GM23338 (cell line): Measurements from ENCODE around the gene DAZAP1. TPM values are rescaled to one million over a fixed set of nuclear protein-coding genes. Genes with fewer than 3 reads are reported as not detected.

ENCODE experiments used
- ATAC-seq: fragments of 200-7000 bp; cut with Tn5 transposase; 3 replicates; pipeline ENCODE4 v1.9.1; 2020
- DNase-seq: peaks from one replicate; pipeline ENCODE4 v3.0.0-alpha.2; 2015; ENCODE audit warnings: low spot score
- H2AFZ ChIP-seq: fragments of 200-600 bp; sonication (generic); 2 replicates; pipeline ENCODE4 v1.8.0; 2016; ENCODE audit warnings: antibody characterized with exemption, mild to moderate bottlenecking, moderate library complexity
- H3F3A ChIP-seq: fragments of 200-600 bp; sonication (generic); replicated peaks from 2 replicates; pipeline ENCODE4 v1.8.0; 2017; ENCODE audit warnings: antibody characterized with exemption, mixed run types, low read depth
- H3K27ac ChIP-seq: fragments of 200-600 bp; sonication (generic); 2 replicates; pipeline ENCODE4 v1.6.1; 2016; ENCODE audit warnings: low read depth
- H3K27me3 ChIP-seq: fragments of 200-600 bp; sonication (generic); 2 replicates; pipeline ENCODE4 v1.8.0; 2016; ENCODE audit warnings: mild to moderate bottlenecking, mixed run types, moderate library complexity; ENCODE audit not compliant: insufficient read depth
- H3K36me3 ChIP-seq: fragments of 200-600 bp; sonication (generic); 2 replicates; pipeline ENCODE4 v1.8.0; 2016; ENCODE audit warnings: mild to moderate bottlenecking; ENCODE audit not compliant: insufficient read depth
- H3K4me1 ChIP-seq: fragments of 200-600 bp; sonication (generic); 2 replicates; pipeline ENCODE4 v1.8.0; 2016; ENCODE audit warnings: mild to moderate bottlenecking, moderate library complexity; ENCODE audit not compliant: insufficient read depth
- H3K4me2 ChIP-seq: fragments of 200-600 bp; sonication (generic); 2 replicates; pipeline ENCODE4 v1.7.1; 2017; ENCODE audit warnings: mixed run types
- H3K4me3 ChIP-seq: fragments of 200-600 bp; sonication (generic); 2 replicates; pipeline ENCODE4 v1.6.1; 2016; ENCODE audit warnings: mixed run types
- H3K79me2 ChIP-seq: fragments of 200-600 bp; sonication (generic); replicated peaks from 2 replicates; pipeline ENCODE4 v1.8.0; 2017; ENCODE audit warnings: mild to moderate bottlenecking; ENCODE audit not compliant: insufficient read depth
- H3K9me2 ChIP-seq: fragments of 200-600 bp; sonication (generic); 2 replicates; pipeline ENCODE4 v1.8.0; 2017; ENCODE audit not compliant: insufficient read depth
- H4K20me1 ChIP-seq: fragments of 200-600 bp; sonication (generic); replicated peaks from 2 replicates; pipeline ENCODE4 v1.8.0; 2017; ENCODE audit warnings: mild to moderate bottlenecking; ENCODE audit not compliant: insufficient read depth
- H3K27ac Mint-ChIP-seq: 2 replicates; pipeline ENCODE4 v1.8.0; 2020; ENCODE audit warnings: inconsistent platforms, mild to moderate bottlenecking, moderate library complexity, mixed read lengths
- H3K27me3 Mint-ChIP-seq: 3 replicates; pipeline ENCODE4 v1.8.0; 2022; ENCODE audit warnings: low read depth, mild to moderate bottlenecking, moderate library complexity, mixed read lengths, inconsistent platforms; ENCODE audit not compliant: insufficient read depth, poor library complexity
- H3K36me3 Mint-ChIP-seq: 3 replicates; pipeline ENCODE4 v1.8.0; 2021; ENCODE audit warnings: low read depth, mild to moderate bottlenecking, inconsistent platforms, moderate library complexity, mixed read lengths
- H3K4me1 Mint-ChIP-seq: 3 replicates; pipeline ENCODE4 v1.8.0; 2020; ENCODE audit warnings: mild to moderate bottlenecking, inconsistent platforms, mixed read lengths
- H3K4me3 Mint-ChIP-seq: 3 replicates; pipeline ENCODE4 v1.8.0; 2021; ENCODE audit warnings: moderate library complexity, mild to moderate bottlenecking, inconsistent platforms, mixed read lengths
- H3K9me3 Mint-ChIP-seq: 3 replicates; pipeline ENCODE4 v1.8.0; 2020; ENCODE audit warnings: moderate library complexity, mild to moderate bottlenecking, inconsistent platforms, mixed read lengths
- CREB1 ChIP-seq: fragments of 250-450 bp; sonication (Bioruptor Pico); IDR thresholded peaks from 2 replicates; pipeline ENCODE4 v1.5.0; 2020; ENCODE audit warnings: low read depth, mild to moderate bottlenecking, moderate library complexity
- EZH2 ChIP-seq: fragments of 200-600 bp; sonication (generic); IDR thresholded peaks from one replicate; pipeline ENCODE4 v1.8.0; 2017; ENCODE audit warnings: antibody characterized with exemption, mild to moderate bottlenecking, low read depth; ENCODE audit not compliant: unreplicated experiment
- EZH2phosphoT487 ChIP-seq: fragments of 200-600 bp; sonication (generic); IDR thresholded peaks from one replicate; pipeline ENCODE4 v1.8.1; 2018; ENCODE audit warnings: antibody characterized with exemption; ENCODE audit not compliant: unreplicated experiment
- JUNB ChIP-seq: IDR thresholded peaks from one replicate; pipeline ENCODE4 v1.6.1; 2016; ENCODE audit warnings: antibody characterized with exemption; ENCODE audit not compliant: unreplicated experiment
- NANOG ChIP-seq: IDR thresholded peaks from 2 replicates; pipeline ENCODE4 v1.6.1; 2016; ENCODE audit warnings: antibody characterized with exemption, borderline replicate concordance
- POLR2AphosphoS5 ChIP-seq: IDR thresholded peaks from 2 replicates; pipeline ENCODE4 v1.6.1; 2016; ENCODE audit warnings: antibody characterized with exemption, low read depth
- STAT1 ChIP-seq: IDR thresholded peaks from one replicate; pipeline ENCODE4 v1.6.1; 2016; ENCODE audit warnings: antibody characterized with exemption; ENCODE audit not compliant: unreplicated experiment
- ZNF114 ChIP-seq: fragments of 250-450 bp; sonication (Bioruptor Pico); IDR thresholded peaks from 2 replicates; pipeline ENCODE4 v1.5.0; 2020; ENCODE audit warnings: mild to moderate bottlenecking, moderate library complexity
- ZNF331 ChIP-seq: fragments of 250-450 bp; sonication (Bioruptor Pico); IDR thresholded peaks from 2 replicates; pipeline ENCODE4 v1.5.0; 2020; ENCODE audit warnings: low read depth, mild to moderate bottlenecking, moderate library complexity
- polyA plus RNA-seq: library from polyadenylated mRNA; unstranded; fragments of >200 nt; fragmentation: Nextera tagmentation; extraction: Ambion mirVana; gene quantifications from 2 replicates; pipeline ENCODE4 v1.2.1, GENCODE V29; 2016
- total RNA-seq: library from RNA; depleted of rRNA; stranded (reverse); fragments of >200 nt; shearing (Covaris generic); gene quantifications from 2 replicates; pipeline ENCODE4 v1.2.3, GENCODE V29; 2014
- TF ChIP-seq, protein P1 (sequence below): IDR thresholded peaks from one replicate; pipeline ENCODE4 v1.6.1; 2018; ENCODE audit warnings: antibody characterized with exemption; ENCODE audit not compliant: unreplicated experiment
- TF ChIP-seq, protein P2 (sequence below), 2 experiments: fragments of 200-600 bp in 1 of 2; sonication (generic) in 1 of 2; conservative IDR thresholded peaks; 2 replicates each; pipeline versions ENCODE4 v1.5.1 to v1.6.1; 2016 to 2017; ENCODE audit warnings: antibody characterized with exemption in 2 of 2, low read depth in 2 of 2, mild to moderate bottlenecking in 2 of 2, moderate library complexity in 1 of 2
- TF ChIP-seq, protein P3 (sequence below): IDR thresholded peaks from 2 replicates; pipeline ENCODE4 v1.6.1; 2016; ENCODE audit warnings: antibody characterized with exemption
- TF ChIP-seq, protein P4 (sequence below): fragments of 250-450 bp; sonication (Bioruptor Pico); IDR thresholded peaks from 2 replicates; pipeline ENCODE4 v1.5.0; 2020; ENCODE audit warnings: mild to moderate bottlenecking, moderate library complexity

DAZAP1 gene
- total and polyA plus RNA-seq, 2 experiments from 2014 or later, result 44.1 to 194 TPM

DNA sequence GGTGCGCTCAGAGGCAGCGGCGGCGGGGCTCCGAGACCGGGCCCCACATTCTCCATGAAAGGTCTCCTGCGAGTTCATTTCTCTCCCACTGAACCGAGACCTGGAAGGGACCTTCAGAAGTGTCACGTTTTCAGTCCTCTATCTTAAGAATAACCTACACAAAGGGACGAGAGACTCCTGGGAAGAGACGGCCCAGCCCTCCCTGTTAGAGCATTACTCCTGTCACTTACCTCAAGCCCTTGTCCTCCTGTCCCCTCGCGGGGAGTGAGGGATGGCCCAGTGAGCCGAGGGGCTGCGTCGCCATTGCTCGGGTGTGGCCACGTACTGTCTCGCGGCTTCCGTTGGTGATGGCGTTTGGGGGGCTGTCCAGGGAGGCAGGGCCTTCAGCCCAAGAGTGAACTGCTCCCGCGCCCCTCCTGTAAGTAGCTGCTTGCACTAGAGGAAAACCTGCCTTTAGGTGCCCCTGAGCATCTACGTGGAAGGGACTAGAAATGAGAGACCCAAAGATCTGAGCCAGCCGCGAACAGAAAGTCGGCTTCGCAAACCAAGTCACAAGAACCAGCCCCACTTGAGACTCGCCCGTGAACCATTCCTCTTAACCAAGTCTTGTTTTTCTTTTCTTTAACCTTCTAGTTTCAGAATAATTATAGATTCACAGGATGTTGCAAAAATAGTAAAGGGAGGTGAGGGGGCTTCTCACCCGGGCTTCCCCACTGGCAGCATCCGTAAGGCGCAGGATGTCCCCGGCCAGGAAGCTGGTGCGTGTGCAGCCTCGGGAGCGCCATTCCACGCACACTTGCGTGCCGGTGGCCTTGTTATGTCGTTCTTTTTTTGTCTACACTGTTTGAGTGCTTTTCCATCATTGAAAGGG, 44.8 kb upstream of the DAZAP1 start:
- Mint-ChIP-seq H3K9me3 (no peaks in the 10 kb centered on the region), H3K4me1 (peaks cover 28% of the 10 kb centered on the region), H3K4me3 (no peak overlapping the region), H3K27me3 (peaks cover 9% of the 10 kb centered on the region), H3K36me3 (peaks cover 86% of the 10 kb centered on the region), H3K27ac (0 out of 2 replicates have a peak overlapping the region, but pooled peaks have one; percentile 5)
- Histone ChIP-seq H3K79me2 (peaks cover 39% of the 10 kb centered on the region), H3K4me1 (peaks cover 16% of the 10 kb centered on the region; the same call in 1 of the 2 replicates), H3K36me3 (peaks cover 36% of the 10 kb centered on the region), H4K20me1 (peaks cover 25% of the 10 kb centered on the region), H3K27me3 (no peaks in the 10 kb centered on the region), H3K4me3 (no peak overlapping the region), H3K9me2 (no peaks in the 10 kb centered on the region), H3F3A (peaks cover 31% of the 10 kb centered on the region), H3K4me2 (no peak overlapping the region), H2AFZ (no peak overlapping the region), H3K27ac (no peak overlapping the region)
- TF ChIP-seq, protein P1, sequence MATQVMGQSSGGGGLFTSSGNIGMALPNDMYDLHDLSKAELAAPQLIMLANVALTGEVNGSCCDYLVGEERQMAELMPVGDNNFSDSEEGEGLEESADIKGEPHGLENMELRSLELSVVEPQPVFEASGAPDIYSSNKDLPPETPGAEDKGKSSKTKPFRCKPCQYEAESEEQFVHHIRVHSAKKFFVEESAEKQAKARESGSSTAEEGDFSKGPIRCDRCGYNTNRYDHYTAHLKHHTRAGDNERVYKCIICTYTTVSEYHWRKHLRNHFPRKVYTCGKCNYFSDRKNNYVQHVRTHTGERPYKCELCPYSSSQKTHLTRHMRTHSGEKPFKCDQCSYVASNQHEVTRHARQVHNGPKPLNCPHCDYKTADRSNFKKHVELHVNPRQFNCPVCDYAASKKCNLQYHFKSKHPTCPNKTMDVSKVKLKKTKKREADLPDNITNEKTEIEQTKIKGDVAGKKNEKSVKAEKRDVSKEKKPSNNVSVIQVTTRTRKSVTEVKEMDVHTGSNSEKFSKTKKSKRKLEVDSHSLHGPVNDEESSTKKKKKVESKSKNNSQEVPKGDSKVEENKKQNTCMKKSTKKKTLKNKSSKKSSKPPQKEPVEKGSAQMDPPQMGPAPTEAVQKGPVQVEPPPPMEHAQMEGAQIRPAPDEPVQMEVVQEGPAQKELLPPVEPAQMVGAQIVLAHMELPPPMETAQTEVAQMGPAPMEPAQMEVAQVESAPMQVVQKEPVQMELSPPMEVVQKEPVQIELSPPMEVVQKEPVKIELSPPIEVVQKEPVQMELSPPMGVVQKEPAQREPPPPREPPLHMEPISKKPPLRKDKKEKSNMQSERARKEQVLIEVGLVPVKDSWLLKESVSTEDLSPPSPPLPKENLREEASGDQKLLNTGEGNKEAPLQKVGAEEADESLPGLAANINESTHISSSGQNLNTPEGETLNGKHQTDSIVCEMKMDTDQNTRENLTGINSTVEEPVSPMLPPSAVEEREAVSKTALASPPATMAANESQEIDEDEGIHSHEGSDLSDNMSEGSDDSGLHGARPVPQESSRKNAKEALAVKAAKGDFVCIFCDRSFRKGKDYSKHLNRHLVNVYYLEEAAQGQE, result no peak
- TF ChIP-seq JUNB (no peak), STAT1 (no peak), ZNF114 (CRISPR knock-in tag) (no peak), EZH2 (no peak), CREB1 (CRISPR knock-in tag) (no peak), NANOG (no peak), EZH2phosphoT487 (no peak), POLR2AphosphoS5 (no peak), ZNF331 (no peak)
- TF ChIP-seq, protein P2, sequence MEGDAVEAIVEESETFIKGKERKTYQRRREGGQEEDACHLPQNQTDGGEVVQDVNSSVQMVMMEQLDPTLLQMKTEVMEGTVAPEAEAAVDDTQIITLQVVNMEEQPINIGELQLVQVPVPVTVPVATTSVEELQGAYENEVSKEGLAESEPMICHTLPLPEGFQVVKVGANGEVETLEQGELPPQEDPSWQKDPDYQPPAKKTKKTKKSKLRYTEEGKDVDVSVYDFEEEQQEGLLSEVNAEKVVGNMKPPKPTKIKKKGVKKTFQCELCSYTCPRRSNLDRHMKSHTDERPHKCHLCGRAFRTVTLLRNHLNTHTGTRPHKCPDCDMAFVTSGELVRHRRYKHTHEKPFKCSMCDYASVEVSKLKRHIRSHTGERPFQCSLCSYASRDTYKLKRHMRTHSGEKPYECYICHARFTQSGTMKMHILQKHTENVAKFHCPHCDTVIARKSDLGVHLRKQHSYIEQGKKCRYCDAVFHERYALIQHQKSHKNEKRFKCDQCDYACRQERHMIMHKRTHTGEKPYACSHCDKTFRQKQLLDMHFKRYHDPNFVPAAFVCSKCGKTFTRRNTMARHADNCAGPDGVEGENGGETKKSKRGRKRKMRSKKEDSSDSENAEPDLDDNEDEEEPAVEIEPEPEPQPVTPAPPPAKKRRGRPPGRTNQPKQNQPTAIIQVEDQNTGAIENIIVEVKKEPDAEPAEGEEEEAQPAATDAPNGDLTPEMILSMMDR (conservative IDR thresholded peaks at IDR 0.05; ENCODE audit: low read depth in 2 of 2), result no peak
- TF ChIP-seq, protein P3, sequence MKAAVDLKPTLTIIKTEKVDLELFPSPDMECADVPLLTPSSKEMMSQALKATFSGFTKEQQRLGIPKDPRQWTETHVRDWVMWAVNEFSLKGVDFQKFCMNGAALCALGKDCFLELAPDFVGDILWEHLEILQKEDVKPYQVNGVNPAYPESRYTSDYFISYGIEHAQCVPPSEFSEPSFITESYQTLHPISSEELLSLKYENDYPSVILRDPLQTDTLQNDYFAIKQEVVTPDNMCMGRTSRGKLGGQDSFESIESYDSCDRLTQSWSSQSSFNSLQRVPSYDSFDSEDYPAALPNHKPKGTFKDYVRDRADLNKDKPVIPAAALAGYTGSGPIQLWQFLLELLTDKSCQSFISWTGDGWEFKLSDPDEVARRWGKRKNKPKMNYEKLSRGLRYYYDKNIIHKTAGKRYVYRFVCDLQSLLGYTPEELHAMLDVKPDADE, result no peak
- TF ChIP-seq, protein P4, sequence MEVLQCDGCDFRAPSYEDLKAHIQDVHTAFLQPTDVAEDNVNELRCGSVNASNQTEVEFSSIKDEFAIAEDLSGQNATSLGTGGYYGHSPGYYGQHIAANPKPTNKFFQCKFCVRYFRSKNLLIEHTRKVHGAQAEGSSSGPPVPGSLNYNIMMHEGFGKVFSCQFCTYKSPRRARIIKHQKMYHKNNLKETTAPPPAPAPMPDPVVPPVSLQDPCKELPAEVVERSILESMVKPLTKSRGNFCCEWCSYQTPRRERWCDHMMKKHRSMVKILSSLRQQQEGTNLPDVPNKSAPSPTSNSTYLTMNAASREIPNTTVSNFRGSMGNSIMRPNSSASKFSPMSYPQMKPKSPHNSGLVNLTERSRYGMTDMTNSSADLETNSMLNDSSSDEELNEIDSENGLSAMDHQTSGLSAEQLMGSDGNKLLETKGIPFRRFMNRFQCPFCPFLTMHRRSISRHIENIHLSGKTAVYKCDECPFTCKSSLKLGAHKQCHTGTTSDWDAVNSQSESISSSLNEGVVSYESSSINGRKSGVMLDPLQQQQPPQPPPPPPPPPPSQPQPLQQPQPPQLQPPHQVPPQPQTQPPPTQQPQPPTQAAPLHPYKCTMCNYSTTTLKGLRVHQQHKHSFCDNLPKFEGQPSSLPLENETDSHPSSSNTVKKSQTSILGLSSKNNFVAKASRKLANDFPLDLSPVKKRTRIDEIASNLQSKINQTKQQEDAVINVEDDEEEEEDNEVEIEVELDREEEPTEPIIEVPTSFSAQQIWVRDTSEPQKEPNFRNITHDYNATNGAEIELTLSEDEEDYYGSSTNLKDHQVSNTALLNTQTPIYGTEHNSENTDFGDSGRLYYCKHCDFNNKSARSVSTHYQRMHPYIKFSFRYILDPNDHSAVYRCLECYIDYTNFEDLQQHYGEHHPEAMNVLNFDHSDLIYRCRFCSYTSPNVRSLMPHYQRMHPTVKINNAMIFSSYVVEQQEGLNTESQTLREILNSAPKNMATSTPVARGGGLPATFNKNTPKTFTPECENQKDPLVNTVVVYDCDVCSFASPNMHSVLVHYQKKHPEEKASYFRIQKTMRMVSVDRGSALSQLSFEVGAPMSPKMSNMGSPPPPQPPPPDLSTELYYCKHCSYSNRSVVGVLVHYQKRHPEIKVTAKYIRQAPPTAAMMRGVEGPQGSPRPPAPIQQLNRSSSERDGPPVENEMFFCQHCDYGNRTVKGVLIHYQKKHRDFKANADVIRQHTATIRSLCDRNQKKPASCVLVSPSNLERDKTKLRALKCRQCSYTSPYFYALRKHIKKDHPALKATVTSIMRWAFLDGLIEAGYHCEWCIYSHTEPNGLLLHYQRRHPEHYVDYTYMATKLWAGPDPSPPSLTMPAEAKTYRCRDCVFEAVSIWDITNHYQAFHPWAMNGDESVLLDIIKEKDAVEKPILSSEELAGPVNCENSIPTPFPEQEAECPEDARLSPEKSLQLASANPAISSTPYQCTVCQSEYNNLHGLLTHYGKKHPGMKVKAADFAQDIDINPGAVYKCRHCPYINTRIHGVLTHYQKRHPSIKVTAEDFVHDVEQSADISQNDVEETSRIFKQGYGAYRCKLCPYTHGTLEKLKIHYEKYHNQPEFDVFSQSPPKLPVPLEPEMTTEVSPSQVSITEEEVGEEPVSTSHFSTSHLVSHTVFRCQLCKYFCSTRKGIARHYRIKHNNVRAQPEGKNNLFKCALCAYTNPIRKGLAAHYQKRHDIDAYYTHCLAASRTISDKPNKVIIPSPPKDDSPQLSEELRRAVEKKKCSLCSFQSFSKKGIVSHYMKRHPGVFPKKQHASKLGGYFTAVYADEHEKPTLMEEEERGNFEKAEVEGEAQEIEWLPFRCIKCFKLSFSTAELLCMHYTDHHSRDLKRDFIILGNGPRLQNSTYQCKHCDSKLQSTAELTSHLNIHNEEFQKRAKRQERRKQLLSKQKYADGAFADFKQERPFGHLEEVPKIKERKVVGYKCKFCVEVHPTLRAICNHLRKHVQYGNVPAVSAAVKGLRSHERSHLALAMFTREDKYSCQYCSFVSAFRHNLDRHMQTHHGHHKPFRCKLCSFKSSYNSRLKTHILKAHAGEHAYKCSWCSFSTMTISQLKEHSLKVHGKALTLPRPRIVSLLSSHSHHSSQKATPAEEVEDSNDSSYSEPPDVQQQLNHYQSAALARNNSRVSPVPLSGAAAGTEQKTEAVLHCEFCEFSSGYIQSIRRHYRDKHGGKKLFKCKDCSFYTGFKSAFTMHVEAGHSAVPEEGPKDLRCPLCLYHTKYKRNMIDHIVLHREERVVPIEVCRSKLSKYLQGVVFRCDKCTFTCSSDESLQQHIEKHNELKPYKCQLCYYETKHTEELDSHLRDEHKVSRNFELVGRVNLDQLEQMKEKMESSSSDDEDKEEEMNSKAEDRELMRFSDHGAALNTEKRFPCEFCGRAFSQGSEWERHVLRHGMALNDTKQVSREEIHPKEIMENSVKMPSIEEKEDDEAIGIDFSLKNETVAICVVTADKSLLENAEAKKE (CRISPR knock-in tag), result no peak
- no peak for ATAC-seq
- DNase-seq, result no peak
